Right ventricle myocardium superior (tissue), 1 donor: ENCODE measurements around the gene NELFA. TPM values are rescaled to one million over a fixed set of nuclear protein-coding genes. Genes with fewer than 3 reads are reported as not detected.
"Not testable (repeated sequence)": the region's sequence is repeated elsewhere in the genome, so short reads cannot be mapped to it uniquely, and the experiment has no call there.

Experiments used
- ATAC-seq: fragments of 200-7000 bp; cut with Tn5 transposase; one replicate; pipeline ENCODE4 v1.9.1; 2020; ENCODE audit warnings: mild to moderate bottlenecking; ENCODE audit not compliant: poor library complexity
- DNase-seq: peaks from one replicate; pipeline ENCODE4 v3.0.0-alpha.2; 2020
- intact Hi-C: fragments of 100-400 bp; cut with DNase I; formaldehyde crosslinking; loops from one replicate; pipeline ENCODE4 v1.11.2; 2022
- total RNA-seq: library from RNA; stranded (reverse); fragmentation: NEBNext Ultra II Directional; extraction: Animal tissue kit (Norgen Biotek cat#: 25700); gene quantifications from one replicate; pipeline ENCODE4 v1.2.1, GENCODE V29; 2021
- donor health status: DM: no; HTN: yes; CAD: no; lungs with severe emphysema.

The NELFA gene
- total RNA-seq, 1 donor from 2014 or later = 10.4 TPM

DNA sequence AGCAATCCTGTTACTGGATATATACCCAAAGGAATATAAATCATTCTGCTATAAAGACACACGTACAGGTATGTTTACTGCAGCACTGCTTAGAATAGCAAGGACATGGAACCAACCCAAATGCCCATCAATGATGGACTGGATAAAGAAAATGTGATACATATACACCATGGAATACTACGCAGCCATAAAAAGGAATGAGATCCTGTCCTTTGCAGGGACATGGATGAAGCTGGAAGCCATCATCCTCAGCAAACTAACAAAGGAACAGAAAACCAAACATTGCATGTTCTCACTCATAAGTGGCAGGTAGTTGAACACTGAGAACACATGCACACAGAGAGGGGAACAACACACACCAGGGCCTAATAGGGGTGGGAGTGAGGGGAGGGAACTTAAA is 5.4 kb downstream of the NELFA start:
- ATAC-seq, DNase-seq, intact Hi-C loops: not testable (repeated sequence)

DNA sequence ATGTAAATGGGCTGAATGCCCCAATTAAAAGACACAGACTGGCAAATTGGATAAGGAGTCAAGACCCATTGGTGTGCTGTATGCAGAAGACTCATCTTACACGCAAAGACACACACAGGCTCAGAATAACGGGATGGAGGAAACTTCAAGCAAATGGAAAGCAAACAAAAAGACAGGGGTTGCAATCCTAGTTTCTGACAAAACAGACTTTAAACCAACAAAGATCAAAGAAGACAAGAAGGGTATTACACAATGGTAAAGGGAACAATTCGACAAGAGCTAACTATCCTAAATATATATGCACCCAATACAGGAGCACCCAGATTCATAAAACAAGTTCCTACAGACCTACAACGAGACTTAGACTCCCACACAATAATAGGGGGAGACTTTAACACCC is 9.5 kb downstream of the NELFA start:
- ATAC-seq, DNase-seq, intact Hi-C loops: not testable (repeated sequence)

DNA sequence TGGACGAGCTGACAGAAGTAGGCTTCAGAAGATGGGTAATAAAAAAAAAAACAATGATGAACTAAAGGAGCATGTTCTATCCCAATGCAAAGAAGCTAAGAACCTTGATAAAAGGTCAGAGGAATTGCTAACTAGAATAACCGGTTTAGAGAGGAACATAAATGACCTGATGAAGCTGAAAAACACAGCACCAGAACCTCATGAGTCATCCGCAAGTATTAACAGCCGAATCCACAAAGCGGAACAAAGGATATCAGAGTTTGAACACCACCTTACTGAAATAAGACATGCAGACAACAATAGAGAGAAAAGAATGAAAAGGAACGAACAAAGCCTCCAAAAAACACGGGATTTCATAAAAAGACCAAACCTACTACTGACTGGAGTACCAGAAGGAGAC is 10.5 kb downstream of the NELFA start:
- no peak for ATAC-seq
- DNase-seq = no peak
- intact Hi-C loops = no loop called here

DNA sequence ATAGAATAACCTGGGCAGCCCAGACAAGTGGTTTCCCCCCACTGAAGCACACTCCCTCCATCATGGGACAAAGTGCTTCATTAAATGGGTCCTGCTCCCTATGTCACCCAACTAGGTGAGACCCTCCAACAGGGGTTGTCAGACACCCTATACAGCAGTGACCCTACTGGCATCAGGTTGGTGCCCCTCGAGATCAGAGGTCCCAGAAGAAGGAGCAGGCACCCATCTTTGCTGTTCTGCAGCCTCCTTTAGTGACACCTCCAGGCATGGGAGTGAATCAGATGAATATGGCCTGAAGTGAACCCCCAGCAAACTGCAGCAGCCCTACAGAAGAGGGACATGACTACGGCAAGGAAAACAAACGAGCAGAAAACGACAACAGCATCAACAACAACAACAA is 11.1 kb downstream of the NELFA start:
- no peak for DNase-seq
- no peak for ATAC-seq
- intact Hi-C loops = no loop called here

DNA sequence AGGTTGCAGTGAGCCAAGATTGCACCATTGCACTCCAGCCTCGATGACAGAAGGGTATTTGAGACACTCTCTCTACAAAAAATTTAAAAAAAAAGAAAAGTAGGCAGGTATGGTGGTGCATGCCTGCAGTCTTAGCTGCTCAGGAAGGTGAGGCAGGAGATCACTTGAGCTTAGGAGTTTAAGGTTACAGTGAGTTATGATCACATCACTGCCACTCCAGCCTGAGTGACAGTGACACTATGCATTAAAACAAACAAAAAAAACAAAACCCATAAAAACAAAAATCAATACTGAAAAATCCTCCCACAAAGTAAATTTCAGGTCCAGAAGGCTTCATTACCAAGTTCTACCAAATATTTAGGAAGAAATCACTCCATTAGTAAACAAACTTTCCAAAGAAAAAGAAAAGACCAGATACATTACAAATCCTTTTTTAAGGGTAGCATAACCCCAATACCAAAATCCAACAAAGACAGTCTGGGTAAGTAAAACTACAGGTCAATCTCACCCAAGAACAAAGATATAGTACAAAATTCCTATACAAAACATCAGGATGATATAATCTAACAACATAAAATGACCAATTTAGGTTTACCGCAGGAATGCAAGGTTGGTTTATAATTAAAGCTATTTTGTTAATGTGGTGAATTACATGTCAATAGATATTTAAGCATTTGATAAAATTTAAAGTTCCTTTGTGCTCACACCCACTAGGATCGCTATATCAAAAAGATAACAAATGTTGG is 11.7 kb downstream of the NELFA start:
- intact Hi-C loops = no loop called here
- no peak for DNase-seq
- ATAC-seq = no peak

DNA sequence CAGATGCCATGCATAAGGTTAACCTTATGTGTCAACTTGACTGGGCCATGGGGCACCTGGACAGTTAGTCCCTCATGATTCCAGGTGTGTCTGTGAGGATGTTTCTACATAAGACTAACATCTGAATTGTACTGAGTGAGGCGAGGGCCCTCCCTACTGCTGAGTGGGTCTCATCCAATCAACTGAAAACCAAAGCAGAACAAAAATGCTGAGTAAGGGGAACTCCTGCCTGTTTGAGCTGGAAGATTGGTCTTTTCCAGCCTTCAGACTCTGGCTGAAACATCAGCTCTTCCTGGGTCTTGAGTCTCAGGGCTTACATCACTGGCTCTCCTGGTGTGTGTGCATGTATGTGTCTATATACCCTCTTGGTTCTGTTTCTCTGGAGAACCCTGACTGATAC is 13.8 kb downstream of the NELFA start:
- ATAC-seq (no peak), DNase-seq (no peak)

DNA sequence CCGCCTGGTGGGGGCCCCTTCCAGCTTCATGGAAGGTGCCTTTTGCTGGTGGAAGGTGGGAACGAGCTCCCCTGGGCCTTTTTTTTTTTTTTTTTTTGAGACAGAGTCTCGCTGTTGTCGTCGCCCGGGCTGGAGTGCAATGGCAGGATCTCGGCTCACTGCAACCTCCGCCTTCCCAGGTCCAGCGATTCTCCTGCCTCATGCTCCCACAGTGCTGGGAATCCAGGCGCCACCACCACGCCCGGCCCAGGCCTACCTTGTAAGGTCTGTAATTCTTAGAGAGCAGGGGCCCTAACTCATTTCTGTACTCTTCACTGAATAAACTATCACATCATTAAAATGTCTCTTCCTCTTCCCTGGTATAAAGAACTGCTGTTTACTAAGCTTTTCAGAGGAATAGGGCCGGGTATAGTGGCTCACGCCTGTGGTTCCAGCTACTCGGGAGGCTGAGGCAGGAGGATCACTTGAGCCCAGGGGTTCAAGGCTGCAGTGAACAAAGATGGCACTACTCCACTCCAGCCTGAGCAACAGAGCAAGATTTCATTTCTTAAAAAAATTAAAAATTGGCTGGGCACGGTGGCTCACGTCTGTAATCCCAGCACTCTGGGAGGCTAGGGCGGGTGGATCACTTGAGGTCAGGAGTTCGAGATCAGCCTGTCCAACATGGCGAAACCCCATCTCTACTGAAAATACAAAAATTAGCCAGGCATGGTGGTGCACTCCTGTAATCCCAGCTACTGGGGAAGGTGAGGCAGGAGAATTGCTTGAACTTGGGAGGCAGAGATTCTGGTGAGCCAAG is 14.9 kb downstream of the NELFA start:
- DNase-seq, intact Hi-C loops, ATAC-seq: not testable (repeated sequence)

More for the DNA sequence above, 13.8 kb downstream of the NELFA start:
- intact Hi-C loops = no loop called here

DNA sequence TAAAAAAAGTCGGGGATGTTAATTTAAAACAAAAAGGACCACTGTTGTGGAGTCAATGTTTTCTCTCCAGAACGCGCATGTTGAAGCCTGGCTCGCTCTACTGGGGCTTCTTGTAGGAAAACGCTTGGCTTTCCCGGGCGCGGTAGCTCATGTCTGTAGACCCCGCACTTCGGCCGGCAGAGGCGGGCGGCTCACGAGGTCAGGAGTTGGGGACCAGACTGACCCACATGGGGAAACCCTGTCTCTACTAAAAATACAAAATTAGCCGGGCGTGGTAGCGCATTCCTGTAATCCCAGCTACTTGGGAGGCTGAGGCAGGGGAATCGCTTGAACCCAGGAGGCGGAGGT is 15.6 kb downstream of the NELFA start:
- ATAC-seq (no peak), DNase-seq (no peak)
- intact Hi-C loops = no loop called here

DNA sequence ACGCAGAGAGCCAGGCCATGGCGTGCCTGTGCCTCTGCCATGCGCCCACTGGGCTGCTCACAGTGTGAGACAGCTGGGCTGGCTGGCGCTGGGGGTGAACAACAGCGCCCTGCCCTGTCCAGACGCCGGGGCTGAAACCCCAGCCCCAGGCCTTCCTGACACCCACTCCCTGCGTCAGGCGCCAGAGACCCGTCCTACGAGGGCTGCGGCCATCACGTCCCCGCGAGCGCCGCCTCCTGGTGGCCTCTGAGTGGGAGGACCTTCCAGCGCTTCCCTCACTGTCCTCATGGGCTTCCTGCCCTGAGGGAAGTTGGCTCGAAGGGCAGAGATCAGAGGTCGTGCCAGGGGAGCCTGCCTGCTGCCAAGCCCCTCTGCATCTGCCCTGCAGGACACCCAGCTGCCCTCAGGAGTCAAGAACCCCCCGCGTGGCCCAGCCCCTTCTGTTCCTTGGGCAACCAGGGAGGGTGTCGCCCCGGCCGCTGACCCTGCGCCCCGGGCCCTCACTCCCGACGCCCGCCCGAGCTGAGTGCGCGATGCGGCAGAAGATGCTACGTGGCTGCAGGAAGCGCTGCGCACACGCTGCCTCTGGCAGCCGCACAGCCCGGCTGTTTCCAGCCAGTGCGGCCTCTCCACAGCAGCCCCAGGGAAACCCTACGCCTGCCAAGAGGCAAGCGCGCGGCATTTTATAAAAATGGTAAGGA is 16.2 kb downstream of the NELFA start:
- intact Hi-C loops = no loop called here
- ATAC-seq (peak; percentile 30), DNase-seq (no peak)

DNA sequence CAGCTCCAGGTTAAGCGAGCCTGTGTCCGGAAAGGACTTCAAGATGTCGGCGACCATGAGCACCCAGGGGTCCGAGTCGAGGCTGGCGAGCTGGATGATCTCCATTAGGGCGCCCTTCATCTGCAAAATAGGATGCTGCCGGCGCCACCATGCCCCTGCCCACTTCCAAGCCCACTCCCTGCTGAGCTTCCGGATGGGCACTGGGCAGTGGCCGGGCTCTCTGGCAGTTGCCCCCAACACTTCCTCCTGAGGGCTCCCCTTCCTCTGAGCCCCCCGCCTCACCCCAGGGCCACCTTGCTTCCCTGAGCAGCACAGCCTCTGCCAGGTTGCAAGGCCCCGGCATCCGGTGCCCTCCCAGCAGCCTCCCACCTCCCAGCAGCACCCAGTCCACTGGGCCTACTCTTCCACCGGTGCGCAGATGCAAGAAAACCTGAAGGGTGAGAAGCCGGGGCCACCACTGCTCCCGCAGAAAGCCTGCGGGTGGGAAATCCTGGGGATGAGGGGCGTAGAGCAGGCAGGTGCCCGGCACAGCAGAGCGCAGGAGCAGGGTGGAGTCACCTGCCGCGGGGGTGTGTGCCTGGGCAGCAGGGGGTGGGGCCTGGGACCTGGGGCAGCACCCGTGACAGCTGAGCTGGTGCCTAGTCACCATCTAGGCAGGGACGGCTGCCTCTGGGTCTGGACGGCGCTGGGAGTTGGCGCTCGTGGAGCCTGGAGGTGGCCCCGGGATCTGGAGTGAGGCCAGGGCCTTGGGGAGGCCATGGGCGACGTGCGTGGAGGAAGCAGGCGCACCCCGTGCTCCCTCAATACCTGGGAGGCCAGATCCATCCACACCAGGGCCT is 17.0 kb downstream of the NELFA start:
- intact Hi-C loops = no loop called here
- DNase-seq (no peak), ATAC-seq (peak; percentile 14)

DNA sequence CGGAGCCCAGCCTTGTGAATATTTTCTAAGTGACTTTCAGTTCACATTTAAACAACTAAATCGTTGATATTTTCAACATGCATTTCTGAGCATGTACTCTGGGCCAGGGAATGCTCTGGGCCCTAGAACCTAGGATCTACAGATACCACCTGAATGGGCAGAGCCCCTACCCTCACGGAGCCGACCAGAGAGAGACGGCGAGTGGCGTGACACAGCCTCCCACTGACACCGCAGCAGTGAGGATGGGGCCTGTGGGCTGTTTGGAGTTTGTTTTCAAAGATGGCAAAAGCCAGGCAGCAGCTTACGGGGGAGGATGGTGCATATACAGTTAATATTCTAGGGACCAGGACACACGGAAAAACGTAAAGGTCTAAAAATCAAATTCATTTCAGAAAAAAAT is 17.7 kb downstream of the NELFA start:
- no peak for ATAC-seq
- no peak for DNase-seq
- intact Hi-C loops = no loop called here

DNA sequence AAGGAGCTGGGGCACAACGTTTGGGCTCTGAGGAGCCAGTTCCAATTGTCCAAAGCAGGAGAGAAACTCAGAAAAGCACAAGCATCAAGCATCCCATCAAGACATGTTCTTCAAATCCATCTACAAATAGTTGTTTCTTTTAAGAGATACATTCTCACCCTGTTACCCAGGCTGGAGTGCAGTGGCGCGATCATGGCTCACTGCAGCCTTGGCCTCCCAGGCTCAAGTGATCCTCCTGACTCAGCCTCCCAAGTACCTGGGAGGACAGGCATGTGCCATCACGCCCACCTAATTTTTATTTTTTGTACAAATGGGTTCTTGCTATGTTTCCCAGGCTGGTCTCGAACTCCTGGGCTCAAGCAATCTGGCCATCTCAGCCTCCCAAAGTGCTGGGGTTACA is 18.1 kb downstream of the NELFA start:
- DNase-seq = no peak
- intact Hi-C loops = no loop called here
- ATAC-seq = no peak

DNA sequence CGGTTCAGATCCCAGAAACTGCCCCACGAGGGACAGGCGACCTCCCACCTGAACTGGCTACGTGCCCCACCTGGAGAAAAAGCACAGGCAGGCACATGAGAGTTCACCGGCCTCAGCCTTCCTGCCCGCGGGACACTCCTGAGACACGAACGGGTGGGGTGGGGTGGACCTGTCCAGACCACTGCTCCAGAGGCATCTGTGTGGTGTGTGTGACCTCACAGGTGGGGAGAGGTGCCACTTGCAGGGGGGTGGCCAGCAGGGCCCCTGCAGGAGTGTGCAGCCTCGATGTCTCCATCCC is 18.5 kb downstream of the NELFA start:
- DNase-seq (no peak), ATAC-seq (no peak)
- intact Hi-C loops = no loop called here

DNA sequence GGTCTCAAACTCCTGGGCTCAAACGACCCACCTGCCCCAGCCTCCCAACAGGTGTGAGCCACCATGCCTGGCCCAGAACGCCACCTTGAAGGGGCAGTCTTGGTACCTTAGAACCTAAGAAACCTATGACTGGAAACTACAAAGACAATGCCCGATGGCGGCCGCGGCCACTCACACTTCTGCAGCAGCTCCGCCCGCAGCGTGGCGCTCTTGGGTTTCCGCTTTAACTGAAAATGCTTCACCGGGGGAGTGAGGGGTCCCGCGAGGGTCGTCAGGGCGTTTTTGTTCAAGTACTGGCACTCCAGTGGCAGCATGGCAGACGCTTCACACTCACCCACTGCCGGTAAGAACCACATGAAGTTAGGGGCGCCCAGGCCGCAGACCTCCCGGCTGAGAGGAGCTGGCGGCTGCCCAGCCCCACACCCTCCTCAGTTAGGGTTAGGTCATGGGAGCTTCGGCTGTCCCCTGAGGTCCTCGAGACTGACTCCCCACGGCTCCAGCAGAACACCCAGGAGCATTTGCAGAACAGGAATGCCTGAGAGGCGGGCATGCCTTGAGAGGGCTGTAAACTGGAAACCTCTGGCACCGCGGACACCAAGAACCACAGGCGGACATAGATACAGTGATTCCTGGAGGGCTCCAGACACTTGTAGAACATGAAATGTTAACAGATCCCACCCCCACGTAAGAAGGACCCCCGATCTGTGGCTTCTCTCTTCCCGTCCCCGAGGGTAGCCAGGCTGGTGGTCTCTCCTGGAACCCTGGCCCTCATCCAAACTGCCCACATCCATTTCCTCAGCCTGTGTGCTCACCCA is 19.0 kb downstream of the NELFA start:
- no peak for DNase-seq
- ATAC-seq = no peak
- intact Hi-C loops = no loop called here

DNA sequence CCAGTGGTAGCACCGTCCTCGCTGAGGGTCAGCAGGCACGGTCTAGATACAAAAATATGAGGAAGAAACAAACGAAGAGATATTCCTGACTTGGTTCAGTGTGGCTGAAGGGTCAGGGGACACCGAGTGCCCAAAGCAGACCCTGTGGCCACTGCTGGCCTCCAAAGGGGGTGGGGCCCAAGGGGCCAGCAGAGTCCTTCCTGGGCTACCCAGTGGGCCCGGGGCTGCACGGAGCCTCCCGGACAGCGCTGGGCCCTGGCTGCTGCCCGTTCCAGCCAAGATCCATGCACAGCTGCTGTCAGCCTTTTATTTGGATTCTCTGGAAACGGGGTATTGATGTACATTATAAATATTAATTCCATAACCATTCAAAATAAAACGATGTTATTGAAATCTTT is 20.4 kb downstream of the NELFA start:
- no peak for ATAC-seq
- intact Hi-C loops = no loop called here
- no peak for DNase-seq

DNA sequence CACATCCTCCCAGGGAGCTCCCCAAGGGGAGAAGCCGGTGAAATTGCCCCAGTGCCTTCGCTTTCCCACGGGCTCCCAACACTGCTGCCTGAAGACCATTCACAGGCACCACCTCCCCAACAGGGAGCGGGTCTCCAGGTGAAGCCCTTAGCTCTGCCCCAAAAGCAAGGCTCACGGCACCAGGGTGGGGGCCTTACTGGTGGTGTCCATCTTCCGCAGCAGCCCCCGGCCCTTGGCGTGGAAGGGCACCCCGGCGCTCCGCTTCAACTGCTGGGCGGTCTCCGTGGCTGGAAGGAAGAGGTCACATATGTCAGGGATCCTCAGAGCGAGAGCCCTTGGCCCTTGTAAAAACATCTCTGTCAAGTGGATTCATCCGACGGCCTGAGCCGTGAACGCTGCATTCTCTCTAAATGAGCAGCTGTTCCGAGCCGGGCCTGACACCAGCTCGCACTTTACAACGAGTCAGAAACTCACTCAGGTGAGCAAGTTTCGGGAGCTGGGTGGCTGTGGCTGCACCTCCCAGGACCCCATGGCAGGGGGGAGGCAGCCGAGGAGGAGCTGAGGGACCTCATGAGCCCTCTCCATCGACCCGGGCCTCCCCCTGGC is 20.9 kb downstream of the NELFA start:
- no peak for DNase-seq
- intact Hi-C loops = no loop called here
- no peak for ATAC-seq

DNA sequence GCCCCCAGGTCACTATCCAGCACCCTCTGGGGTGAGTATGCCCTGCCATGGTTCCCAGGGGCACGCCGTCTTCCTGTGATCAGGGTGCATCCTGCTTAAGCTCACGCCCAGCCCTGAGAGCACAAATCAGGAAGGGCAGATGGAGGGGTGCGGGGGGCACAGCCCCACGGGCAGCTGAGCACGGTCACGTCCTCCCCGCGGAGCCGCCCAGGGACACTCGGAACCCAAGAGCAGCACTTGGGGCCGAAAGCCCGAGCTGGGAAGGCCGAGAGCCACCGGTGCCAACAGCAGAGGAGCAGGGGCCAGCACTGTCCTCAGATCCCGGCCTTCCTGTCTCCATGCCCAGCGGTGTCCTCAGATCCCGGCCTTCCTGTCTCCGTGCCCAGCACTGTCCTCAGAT is 21.5 kb downstream of the NELFA start:
- intact Hi-C loops = no loop called here
- ATAC-seq = no peak
- no peak for DNase-seq
